ENCODE measurements around the gene DNAAF8.

The DNAAF8 gene

DNA sequence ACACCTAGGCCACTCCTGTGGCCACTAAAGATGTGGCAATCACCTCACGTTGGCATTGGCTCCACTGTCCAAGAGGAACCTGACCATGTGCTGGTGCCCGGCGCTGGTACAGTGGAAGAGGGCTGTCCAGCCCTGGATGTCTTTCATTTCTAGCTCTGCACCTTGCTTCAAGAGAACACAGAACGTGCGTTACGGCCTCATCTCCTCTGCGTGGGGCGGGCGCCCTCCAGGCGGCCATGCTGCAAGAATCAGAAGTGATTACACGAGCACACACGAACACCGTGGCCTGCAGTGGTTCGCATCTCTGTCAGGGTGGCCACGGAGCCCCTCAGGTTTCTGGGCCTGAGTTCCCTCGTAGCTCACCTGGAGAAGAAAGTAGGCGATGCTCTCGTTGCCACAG lies 7.7 kb upstream of the DNAAF8 start:
- Histone ChIP-seq H3K4me1 (ENCODE audit: control extremely low read depth in 1 of 4, control insufficient read depth in 4 of 4, insufficient read depth in 4 of 4, low read length in 3 of 4) (no peaks in the 10 kb centered on the region), H3K4me3 (ENCODE audit: control insufficient read depth in 1 of 7, extremely low read depth in 1 of 7, insufficient read depth in 4 of 7, low read depth in 2 of 7, low read length in 6 of 7) (no peak overlapping the region), H3K36me3 (ENCODE audit: control insufficient read depth in 4 of 4, insufficient read depth in 4 of 4, low read length in 3 of 4) (peaks cover 5 to 49% (median 31%) of the 10 kb centered on the region in 4 experiments), H3K27me3 (replicated peaks in 2 of 5; ENCODE audit: control insufficient read depth in 4 of 5, insufficient read depth in 5 of 5, low read length in 4 of 5) (no peaks in the 10 kb centered on the region), H3K27ac (ENCODE audit: insufficient read depth in 1 of 2, low read depth in 1 of 2, low read length in 2 of 2, poor library complexity in 1 of 2, severe bottlenecking in 2 of 2) (no peak overlapping the region), H3K9me3 (ENCODE audit: control extremely low read depth in 1 of 5, control insufficient read depth in 4 of 5, insufficient read depth in 2 of 5, low read depth in 1 of 5, low read length in 4 of 5) (no peaks in the 10 kb centered on the region)
- ChIA-PET CTCF (no interaction called here), POLR2A (no interaction called here)
- WGBS (ENCODE audit: insufficient coverage), result 95% methylated on average over 18 of the region's 18 CpGs
- no peak for DNase-seq

DNA sequence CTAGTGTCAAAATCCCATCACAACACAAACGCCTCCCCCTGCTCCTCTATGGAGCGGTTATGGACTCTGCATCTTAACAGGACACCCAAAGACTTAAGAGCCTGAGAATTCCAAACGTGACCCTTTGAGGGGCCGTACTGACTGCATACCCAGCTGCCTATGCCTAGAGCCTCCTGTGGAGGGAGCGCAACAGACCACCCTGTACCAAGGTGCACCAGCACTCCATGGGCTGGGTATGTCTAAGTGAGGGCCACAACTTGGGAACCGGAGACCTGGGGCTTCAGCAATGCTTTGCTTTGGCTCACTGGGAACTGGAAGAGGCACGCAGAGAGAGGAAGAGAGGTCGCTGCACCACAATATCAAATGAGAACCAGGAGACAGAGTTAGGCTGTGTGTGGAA lies 5.7 kb upstream of the DNAAF8 start:
- H3K9me3 ChIP-seq (ENCODE audit: control extremely low read depth in 1 of 5, control insufficient read depth in 4 of 5, insufficient read depth in 2 of 5, low read depth in 1 of 5, low read length in 4 of 5), result no peaks in the 10 kb centered on the region
- H3K27me3 ChIP-seq (replicated peaks in 2 of 5; ENCODE audit: control insufficient read depth in 4 of 5, insufficient read depth in 5 of 5, low read length in 4 of 5), result no peaks in the 10 kb centered on the region
- H3K27ac ChIP-seq (ENCODE audit: insufficient read depth in 1 of 2, low read depth in 1 of 2, low read length in 2 of 2, poor library complexity in 1 of 2, severe bottlenecking in 2 of 2), result no peak overlapping the region
- peaks cover 7 to 50% (median 26%) of the 10 kb centered on the region in 4 experiments for H3K36me3 ChIP-seq (ENCODE audit: control insufficient read depth in 4 of 4, insufficient read depth in 4 of 4, low read length in 3 of 4)
- H3K4me3 ChIP-seq (ENCODE audit: control insufficient read depth in 1 of 7, extremely low read depth in 1 of 7, insufficient read depth in 4 of 7, low read depth in 2 of 7, low read length in 6 of 7), result no peak overlapping the region
- H3K4me1 ChIP-seq (ENCODE audit: control extremely low read depth in 1 of 4, control insufficient read depth in 4 of 4, insufficient read depth in 4 of 4, low read length in 3 of 4), result peaks cover 3 to 8% (median 4%) of the 10 kb centered on the region in 4 experiments
- ChIA-PET CTCF (no interaction called here), POLR2A (interaction anchor here (0.6 kb wide), 1 partner anchor 208 kb away, joined by 3 read pairs; the partner anchor contains the start of gene PPL)
- WGBS (ENCODE audit: insufficient coverage), result 100% methylated on average over 8 of the region's 8 CpGs
- no peak for DNase-seq

DNA sequence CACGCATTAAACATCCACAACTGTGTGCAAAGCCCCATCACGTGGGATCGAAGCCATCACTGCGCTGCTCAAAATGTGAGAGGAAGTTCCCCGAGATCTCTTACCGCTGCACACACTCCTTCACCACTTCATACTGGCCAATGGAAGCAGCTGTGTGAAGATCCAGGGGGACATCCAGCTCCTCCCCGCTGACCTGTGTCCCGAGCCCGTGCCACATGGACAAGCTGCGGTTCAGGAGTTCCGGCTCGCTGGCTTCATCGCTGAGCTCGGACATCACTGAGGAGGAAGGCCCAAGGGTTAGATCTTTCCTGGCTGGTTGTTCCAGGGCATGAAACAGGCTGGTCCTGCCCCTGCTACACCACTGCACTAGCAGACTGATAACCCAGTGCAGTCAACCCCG lies 4.5 kb upstream of the DNAAF8 start:
- 96% methylated on average over 14 of the region's 15 CpGs for WGBS (ENCODE audit: insufficient coverage)
- Histone ChIP-seq H3K36me3 (ENCODE audit: control insufficient read depth in 4 of 4, insufficient read depth in 4 of 4, low read length in 3 of 4) (peaks cover 7 to 41% (median 19%) of the 10 kb centered on the region in 4 experiments), H3K27me3 (replicated peaks in 2 of 5; ENCODE audit: control insufficient read depth in 4 of 5, insufficient read depth in 5 of 5, low read length in 4 of 5) (no peaks in the 10 kb centered on the region), H3K4me1 (ENCODE audit: control extremely low read depth in 1 of 4, control insufficient read depth in 4 of 4, insufficient read depth in 4 of 4, low read length in 3 of 4) (peaks cover 3 to 13% (median 7%) of the 10 kb centered on the region in 4 experiments), H3K9me3 (ENCODE audit: control extremely low read depth in 1 of 5, control insufficient read depth in 4 of 5, insufficient read depth in 2 of 5, low read depth in 1 of 5, low read length in 4 of 5) (no peaks in the 10 kb centered on the region), H3K27ac (ENCODE audit: insufficient read depth in 1 of 2, low read depth in 1 of 2, low read length in 2 of 2, poor library complexity in 1 of 2, severe bottlenecking in 2 of 2) (no peak overlapping the region), H3K4me3 (ENCODE audit: control insufficient read depth in 1 of 7, extremely low read depth in 1 of 7, insufficient read depth in 4 of 7, low read depth in 2 of 7, low read length in 6 of 7) (no peak overlapping the region)
- POLR2A ChIA-PET, result no interaction called here
- no peak for DNase-seq
- CTCF ChIA-PET, result interaction anchor here (1.4 kb wide), 1 partner anchor 13 kb away, joined by 3 read pairs; no protein-coding TSS in a partner anchor

- ChIA-PET POLR2A (interaction anchor here (0.6 kb wide), 1 partner anchor 142 kb away, joined by 3 read pairs; no protein-coding TSS in a partner anchor), CTCF (interaction anchor here (1.9 to 2.4 kb wide), 2 partner anchors 14 to 38 kb away, joined by 4 to 8 read pairs; no protein-coding TSS in a partner anchor)
- Histone ChIP-seq H3K9me3 (ENCODE audit: control extremely low read depth in 1 of 5, control insufficient read depth in 4 of 5, insufficient read depth in 2 of 5, low read depth in 1 of 5, low read length in 4 of 5) (no peaks in the 10 kb centered on the region), H3K27me3 (replicated peaks in 2 of 5; ENCODE audit: control insufficient read depth in 4 of 5, insufficient read depth in 5 of 5, low read length in 4 of 5) (no peaks in the 10 kb centered on the region), H3K4me1 (ENCODE audit: control extremely low read depth in 1 of 4, control insufficient read depth in 4 of 4, insufficient read depth in 4 of 4, low read length in 3 of 4) (peaks cover 3 to 20% (median 14%) of the 10 kb centered on the region in 4 experiments), H3K27ac (ENCODE audit: insufficient read depth in 1 of 2, low read depth in 1 of 2, low read length in 2 of 2, poor library complexity in 1 of 2, severe bottlenecking in 2 of 2) (peak overlapping the region; percentile 61 to 81), H3K4me3 (ENCODE audit: control insufficient read depth in 1 of 7, extremely low read depth in 1 of 7, insufficient read depth in 4 of 7, low read depth in 2 of 7, low read length in 6 of 7) (peak overlapping the region in 6 of 7 experiments; percentile 67 to 95 (median 94)), H3K36me3 (ENCODE audit: control insufficient read depth in 4 of 4, insufficient read depth in 4 of 4, low read length in 3 of 4) (peaks cover 2 to 24% (median 10%) of the 10 kb centered on the region in 4 experiments)
- WGBS (ENCODE audit: insufficient coverage), result 47% methylated on average over 7 of the region's 17 CpGs
- no peak for DNase-seq
These were observed 1.1 kb upstream of the DNAAF8 start for GRCh38 chr16:4733211-4733742.

GRCh38 chr16:4733747-4734062 lies 632 bp upstream of the DNAAF8 start:
- Histone ChIP-seq H3K4me1 (ENCODE audit: control extremely low read depth in 1 of 4, control insufficient read depth in 4 of 4, insufficient read depth in 4 of 4, low read length in 3 of 4) (peaks cover 3 to 20% (median 14%) of the 10 kb centered on the region in 4 experiments), H3K4me3 (ENCODE audit: control insufficient read depth in 1 of 7, extremely low read depth in 1 of 7, insufficient read depth in 4 of 7, low read depth in 2 of 7, low read length in 6 of 7) (peak overlapping the region; percentile 67 to 97 (median 94)), H3K27ac (ENCODE audit: insufficient read depth in 1 of 2, low read depth in 1 of 2, low read length in 2 of 2, poor library complexity in 1 of 2, severe bottlenecking in 2 of 2) (peak overlapping the region; percentile 61 to 81), H3K27me3 (replicated peaks in 2 of 5; ENCODE audit: control insufficient read depth in 4 of 5, insufficient read depth in 5 of 5, low read length in 4 of 5) (no peaks in the 10 kb centered on the region), H3K36me3 (ENCODE audit: control insufficient read depth in 4 of 4, insufficient read depth in 4 of 4, low read length in 3 of 4) (peaks cover 2 to 20% (median 8%) of the 10 kb centered on the region in 4 experiments), H3K9me3 (ENCODE audit: control extremely low read depth in 1 of 5, control insufficient read depth in 4 of 5, insufficient read depth in 2 of 5, low read depth in 1 of 5, low read length in 4 of 5) (no peaks in the 10 kb centered on the region)
- ChIA-PET CTCF (interaction anchor here (0.6 to 2.4 kb wide), 5 partner anchors 14 to 220 kb away, joined by 3 to 8 read pairs (median 3); no protein-coding TSS in a partner anchor), POLR2A (interaction anchor here (0.6 kb wide), 1 partner anchor 142 kb away, joined by 3 read pairs; no protein-coding TSS in a partner anchor)
- under 1% methylated on average over 16 of the region's 19 CpGs for WGBS (ENCODE audit: insufficient coverage)
- DNase-seq, result peak in 2 of 3 donors; percentile 42 to 56

DNA sequence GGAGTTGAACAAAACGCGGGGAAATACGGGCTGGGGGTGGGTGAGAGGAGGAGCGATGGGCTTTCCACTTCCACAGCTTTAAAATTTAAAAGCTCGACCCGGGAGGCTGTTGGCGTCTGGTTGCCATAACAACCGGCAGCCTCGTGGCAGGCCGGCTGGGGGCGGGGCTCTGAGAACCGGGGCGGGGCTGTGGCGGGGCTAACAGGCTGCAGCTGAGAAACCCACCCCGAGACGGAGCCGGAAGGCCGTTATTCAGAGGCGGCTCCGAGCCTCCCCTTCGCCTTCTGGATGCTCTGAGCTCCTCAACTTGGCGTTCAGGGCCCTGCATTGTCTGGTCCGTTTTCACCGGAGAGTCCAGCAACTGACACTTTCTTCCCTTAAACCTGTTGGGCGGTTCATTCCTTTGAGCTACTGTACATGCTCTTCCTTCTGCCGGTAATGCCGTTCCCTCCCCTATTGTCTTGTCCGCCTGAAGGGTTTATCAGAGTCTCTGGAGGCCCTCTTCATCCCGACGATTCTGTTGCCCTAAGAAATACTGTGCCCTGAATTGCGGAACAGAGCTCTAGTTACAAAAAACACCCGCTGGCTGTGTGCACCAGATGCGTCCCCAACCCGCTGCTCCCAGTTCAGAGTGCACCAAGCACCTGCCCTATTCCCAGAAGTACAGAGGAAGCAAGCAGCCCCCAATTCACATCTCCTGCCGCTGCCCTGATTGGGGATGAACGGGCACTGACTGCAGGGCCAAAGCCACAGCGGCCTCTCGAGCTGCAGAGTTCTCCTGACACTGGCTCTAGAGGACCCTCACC lies 596 bp downstream of the DNAAF8 start:
- Histone ChIP-seq H3K27me3 (replicated peaks in 2 of 5; ENCODE audit: control insufficient read depth in 4 of 5, insufficient read depth in 5 of 5, low read length in 4 of 5) (no peaks in the 10 kb centered on the region), H3K27ac (ENCODE audit: insufficient read depth in 1 of 2, low read depth in 1 of 2, low read length in 2 of 2, poor library complexity in 1 of 2, severe bottlenecking in 2 of 2) (peak overlapping the region in 1 of 2 experiments; percentile 81), H3K36me3 (ENCODE audit: control insufficient read depth in 4 of 4, insufficient read depth in 4 of 4, low read length in 3 of 4) (peaks cover 0 to 12% (median 2%) of the 10 kb centered on the region in 4 experiments), H3K9me3 (ENCODE audit: control extremely low read depth in 1 of 5, control insufficient read depth in 4 of 5, insufficient read depth in 2 of 5, low read depth in 1 of 5, low read length in 4 of 5) (no peaks in the 10 kb centered on the region), H3K4me3 (ENCODE audit: control insufficient read depth in 1 of 7, extremely low read depth in 1 of 7, insufficient read depth in 4 of 7, low read depth in 2 of 7, low read length in 6 of 7) (peak overlapping the region; percentile 67 to 97 (median 94)), H3K4me1 (ENCODE audit: control extremely low read depth in 1 of 4, control insufficient read depth in 4 of 4, insufficient read depth in 4 of 4, low read length in 3 of 4) (peaks cover 3 to 20% (median 14%) of the 10 kb centered on the region in 4 experiments)
- ChIA-PET CTCF (interaction anchor here (0.7 to 2.4 kb wide), 10 partner anchors 13 to 112 kb away, joined by 3 to 8 read pairs (median 3); no protein-coding TSS in a partner anchor), POLR2A (interaction anchor here (0.6 to 1.2 kb wide), 2 partner anchors 10 to 103 kb away, joined by 4 to 6 read pairs; no protein-coding TSS in a partner anchor)
- WGBS (ENCODE audit: insufficient coverage), result 2% methylated on average over 34 of the region's 38 CpGs
- peak; percentile 84 to 91 (median 91) for DNase-seq
